Upper lobe of right lung (tissue), 1 donor: Measurements from ENCODE around the gene TMEM117. TPM values are rescaled to one million over a fixed set of nuclear protein-coding genes. Genes with fewer than 3 reads are reported as not detected.
"Not testable (repeated sequence)": the region's sequence is repeated elsewhere in the genome, so short reads cannot be mapped to it uniquely, and the experiment has no call there.

Experiments used
- ATAC-seq: fragments of 200-7000 bp; cut with Tn5 transposase; one replicate; pipeline ENCODE4 v1.9.1; 2020; ENCODE audit warnings: mild to moderate bottlenecking, moderate library complexity
- DNase-seq: peaks from one replicate; pipeline ENCODE4 v3.0.0-alpha.2; 2020
- H3K27ac ChIP-seq: fragments of 200-600 bp; one replicate; pipeline ENCODE4 v1.8.0; 2022
- H3K27me3 ChIP-seq: fragments of 200-600 bp; one replicate; pipeline ENCODE4 v1.8.0; 2022; ENCODE audit warnings: mild to moderate bottlenecking
- H3K36me3 ChIP-seq: fragments of 200-600 bp; one replicate; pipeline ENCODE4 v1.8.0; 2022
- H3K4me1 ChIP-seq: fragments of 200-600 bp; one replicate; pipeline ENCODE4 v1.8.0; 2022
- H3K4me3 ChIP-seq: fragments of 200-600 bp; one replicate; pipeline ENCODE4 v1.8.0; 2022; ENCODE audit warnings: mild to moderate bottlenecking
- H3K9me3 ChIP-seq: fragments of 200-600 bp; one replicate; pipeline ENCODE4 v1.8.0; 2022
- intact Hi-C: fragments of 100-400 bp; cut with DNase I; formaldehyde crosslinking; loops from one replicate; pipeline ENCODE4 v1.11.0; 2022
- total RNA-seq: library from RNA; stranded (reverse); fragmentation: NEBNext Ultra II Directional; extraction: Animal tissue kit (Norgen Biotek cat#: 25700); gene quantifications from one replicate; pipeline ENCODE4 v1.2.1, GENCODE V29; 2021
- TF ChIP-seq, protein P1 (sequence below): fragments of 200-600 bp; IDR thresholded peaks from one replicate; pipeline ENCODE4 v1.8.0; 2022; ENCODE audit warnings: antibody characterized with exemption
- donor health status: DM: no; HTN: yes; CAD: no; lungs with severe emphysema.

The TMEM117 gene
- total RNA-seq, 1 donor from 2014 or later = 4.6 TPM

DNA sequence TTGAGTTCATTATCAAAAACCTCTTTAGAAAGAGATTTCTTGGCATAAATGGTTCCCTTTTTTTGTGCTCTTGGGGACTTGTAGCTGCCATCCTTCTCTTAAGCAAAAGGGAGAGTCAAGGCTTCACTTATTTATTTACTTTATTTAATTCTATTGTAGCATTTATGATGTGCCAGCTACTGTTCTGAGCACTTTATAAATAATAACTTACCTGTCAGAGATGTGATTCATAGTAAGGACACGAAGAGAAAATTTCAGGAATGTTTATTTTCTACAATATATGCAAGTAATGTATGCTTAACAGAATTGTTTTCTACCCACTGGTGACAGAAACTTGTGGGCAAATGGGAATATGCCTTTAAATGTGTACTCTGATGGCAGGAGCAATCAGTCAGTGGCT is 33.3 kb downstream of the TMEM117 start:
- H3K27ac ChIP-seq = no peak overlapping the region
- H3K4me3 ChIP-seq = no peak overlapping the region
- TF ChIP-seq, protein P1, sequence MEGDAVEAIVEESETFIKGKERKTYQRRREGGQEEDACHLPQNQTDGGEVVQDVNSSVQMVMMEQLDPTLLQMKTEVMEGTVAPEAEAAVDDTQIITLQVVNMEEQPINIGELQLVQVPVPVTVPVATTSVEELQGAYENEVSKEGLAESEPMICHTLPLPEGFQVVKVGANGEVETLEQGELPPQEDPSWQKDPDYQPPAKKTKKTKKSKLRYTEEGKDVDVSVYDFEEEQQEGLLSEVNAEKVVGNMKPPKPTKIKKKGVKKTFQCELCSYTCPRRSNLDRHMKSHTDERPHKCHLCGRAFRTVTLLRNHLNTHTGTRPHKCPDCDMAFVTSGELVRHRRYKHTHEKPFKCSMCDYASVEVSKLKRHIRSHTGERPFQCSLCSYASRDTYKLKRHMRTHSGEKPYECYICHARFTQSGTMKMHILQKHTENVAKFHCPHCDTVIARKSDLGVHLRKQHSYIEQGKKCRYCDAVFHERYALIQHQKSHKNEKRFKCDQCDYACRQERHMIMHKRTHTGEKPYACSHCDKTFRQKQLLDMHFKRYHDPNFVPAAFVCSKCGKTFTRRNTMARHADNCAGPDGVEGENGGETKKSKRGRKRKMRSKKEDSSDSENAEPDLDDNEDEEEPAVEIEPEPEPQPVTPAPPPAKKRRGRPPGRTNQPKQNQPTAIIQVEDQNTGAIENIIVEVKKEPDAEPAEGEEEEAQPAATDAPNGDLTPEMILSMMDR = no peak
- no peaks in the 10 kb centered on the region for H3K36me3 ChIP-seq
- no peaks in the 10 kb centered on the region for H3K4me1 ChIP-seq
- DNase-seq = no peak
- H3K9me3 ChIP-seq = no peaks in the 10 kb centered on the region
- intact Hi-C loops = no loop called here
- H3K27me3 ChIP-seq = no peaks in the 10 kb centered on the region
- ATAC-seq = no peak

DNA sequence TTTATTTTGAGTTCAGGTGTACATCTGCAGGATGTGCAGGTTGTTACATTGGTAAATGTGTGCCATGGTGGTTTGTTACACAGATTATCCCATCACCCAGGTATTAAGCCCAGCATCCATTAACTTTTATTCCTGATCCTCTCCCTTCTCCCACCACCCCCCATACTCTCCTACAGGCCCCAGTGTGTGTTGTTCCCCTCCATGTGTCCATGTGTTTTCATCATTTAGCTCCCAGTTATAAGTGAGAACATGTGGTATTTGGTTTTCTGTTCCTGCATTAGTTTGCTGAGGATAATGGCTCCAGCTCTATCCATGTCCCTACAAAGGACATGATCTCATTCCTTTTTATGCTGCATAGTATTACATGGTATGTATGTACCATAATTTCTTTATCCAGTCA is 33.9 kb downstream of the TMEM117 start:
- H3K4me3 ChIP-seq, H3K9me3 ChIP-seq, H3K36me3 ChIP-seq, intact Hi-C loops, H3K4me1 ChIP-seq, H3K27me3 ChIP-seq, ATAC-seq, H3K27ac ChIP-seq, DNase-seq: not testable (repeated sequence)

DNA sequence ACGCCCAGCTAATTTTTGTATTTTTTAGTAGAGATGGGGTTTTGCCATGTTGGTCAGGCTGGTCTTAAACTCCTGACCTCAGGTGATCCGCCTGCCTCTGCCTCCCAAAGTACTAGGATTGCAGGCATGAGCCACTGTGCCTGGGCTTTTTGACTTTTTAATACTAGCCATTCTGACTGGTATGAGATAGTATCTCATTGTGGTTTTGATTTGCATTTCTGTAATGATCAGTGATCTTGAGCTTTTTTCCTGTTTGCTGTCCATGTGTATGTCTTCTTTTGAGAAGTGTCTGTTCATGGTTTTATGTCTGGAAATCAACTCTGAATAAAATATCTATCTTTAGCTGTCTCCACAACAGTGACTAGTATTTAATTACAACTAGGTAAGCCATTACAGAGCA is 35.4 kb downstream of the TMEM117 start:
- H3K36me3 ChIP-seq, H3K9me3 ChIP-seq, H3K27ac ChIP-seq, intact Hi-C loops, H3K4me1 ChIP-seq, DNase-seq, H3K27me3 ChIP-seq, ATAC-seq, H3K4me3 ChIP-seq: not testable (repeated sequence)

DNA sequence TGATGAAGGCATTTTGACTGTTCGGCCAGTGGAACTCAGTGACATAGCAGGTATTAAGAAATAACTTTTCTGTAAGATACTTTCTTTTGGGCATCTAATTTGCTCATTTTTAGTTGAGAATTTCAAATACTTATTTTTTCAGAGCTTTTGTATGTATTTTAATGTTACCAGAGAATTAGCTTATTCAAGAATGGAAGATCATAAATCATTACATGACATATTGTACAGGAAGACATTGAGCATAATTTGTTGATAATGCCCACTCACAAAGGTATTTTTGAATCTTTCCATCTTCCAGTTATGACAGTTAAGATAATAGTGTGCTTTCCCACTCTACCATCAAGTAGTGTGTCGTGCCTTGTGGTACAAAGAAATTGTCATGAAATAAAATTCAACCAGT is 36.5 kb downstream of the TMEM117 start:
- H3K36me3 ChIP-seq = no peaks in the 10 kb centered on the region
- no peak overlapping the region for H3K4me3 ChIP-seq
- H3K27me3 ChIP-seq = no peaks in the 10 kb centered on the region
- intact Hi-C loops = no loop called here
- no peaks in the 10 kb centered on the region for H3K4me1 ChIP-seq
- DNase-seq (no peak), ATAC-seq (no peak)
- TF ChIP-seq, protein P1 = no peak
- no peak overlapping the region for H3K27ac ChIP-seq
- no peaks in the 10 kb centered on the region for H3K9me3 ChIP-seq

DNA sequence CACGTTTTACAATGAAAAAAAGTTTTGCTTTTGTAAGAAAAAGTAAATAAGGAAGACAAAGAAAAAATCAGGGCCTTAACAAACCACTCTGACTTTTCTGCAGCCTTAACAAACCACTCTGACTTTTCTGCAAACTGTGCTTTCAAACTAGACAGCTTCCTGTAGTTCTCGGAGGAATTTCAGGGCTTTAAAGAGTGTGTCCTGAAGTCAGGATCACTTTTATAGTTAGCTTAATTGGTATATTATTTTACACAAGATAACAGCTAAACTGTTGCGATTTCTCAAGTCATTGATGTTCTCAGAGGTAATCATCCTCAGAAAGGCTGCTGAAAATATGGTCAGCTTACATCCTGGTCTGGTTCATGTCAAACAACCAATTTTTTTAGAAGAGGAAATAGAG is 42.2 kb downstream of the TMEM117 start:
- Histone ChIP-seq H3K4me3 (no peak overlapping the region), H3K9me3 (no peaks in the 10 kb centered on the region), H3K4me1 (no peaks in the 10 kb centered on the region), H3K27ac (no peak overlapping the region), H3K27me3 (no peaks in the 10 kb centered on the region), H3K36me3 (no peaks in the 10 kb centered on the region)
- DNase-seq = no peak
- TF ChIP-seq, protein P1 = no peak
- ATAC-seq = no peak
- intact Hi-C loops = no loop called here

DNA sequence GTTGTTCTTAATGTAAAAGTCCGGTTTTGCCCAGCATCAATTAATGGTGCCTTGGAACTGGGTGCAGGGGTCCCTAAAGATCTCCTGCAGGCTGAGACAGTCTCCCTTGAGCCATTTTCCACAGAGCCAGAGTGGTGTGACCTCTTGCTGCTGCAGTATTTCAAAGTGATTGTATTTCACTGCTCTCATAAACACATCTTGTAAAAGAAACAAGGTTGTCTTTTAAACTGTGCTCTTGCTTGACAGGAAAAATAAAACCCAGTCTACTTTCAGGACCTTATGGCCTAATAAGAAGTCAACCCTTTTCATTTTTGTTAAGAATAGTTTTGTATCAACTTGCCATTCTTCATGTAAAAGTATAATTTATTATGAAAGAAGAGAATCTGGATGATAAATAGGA is 44.7 kb downstream of the TMEM117 start:
- TF ChIP-seq, protein P1 = no peak
- DNase-seq (no peak), ATAC-seq (no peak)
- no peaks in the 10 kb centered on the region for H3K36me3 ChIP-seq
- no peaks in the 10 kb centered on the region for H3K27me3 ChIP-seq
- H3K4me3 ChIP-seq = no peak overlapping the region
- no peaks in the 10 kb centered on the region for H3K9me3 ChIP-seq
- no peaks in the 10 kb centered on the region for H3K4me1 ChIP-seq
- intact Hi-C loops = no loop called here
- H3K27ac ChIP-seq = no peak overlapping the region

DNA sequence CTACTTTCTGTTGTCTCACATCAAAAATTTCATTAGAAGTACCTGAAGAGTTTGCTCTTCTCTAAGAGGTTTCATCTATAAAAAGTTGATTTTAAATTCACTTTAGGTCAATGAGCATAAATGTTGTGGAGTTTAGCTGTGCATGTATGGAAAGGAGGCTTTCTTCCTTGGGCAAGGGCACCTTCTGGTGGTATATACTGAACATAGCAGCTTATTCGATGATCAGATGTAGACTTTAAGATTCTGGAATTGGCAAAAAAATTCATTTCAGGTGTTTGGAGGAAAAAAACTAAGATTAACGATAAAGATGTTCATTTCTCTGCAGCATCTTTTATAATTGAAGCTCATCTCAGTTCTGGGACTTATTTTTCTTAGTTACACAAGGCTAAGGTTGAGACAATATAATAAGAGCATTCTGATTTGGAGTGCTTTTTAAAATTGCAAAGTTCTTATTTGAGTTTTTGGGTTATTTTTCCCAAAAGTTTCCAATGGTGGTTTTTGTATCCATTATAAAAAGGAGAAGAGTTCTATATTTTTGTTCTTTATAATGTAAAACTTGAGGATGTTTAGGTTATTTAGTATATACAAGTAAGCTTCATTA is 46.8 kb downstream of the TMEM117 start:
- Histone ChIP-seq H3K27ac (no peak overlapping the region), H3K27me3 (no peaks in the 10 kb centered on the region), H3K36me3 (no peaks in the 10 kb centered on the region), H3K9me3 (no peaks in the 10 kb centered on the region), H3K4me1 (no peaks in the 10 kb centered on the region), H3K4me3 (no peak overlapping the region)
- ATAC-seq (peak; percentile 91), DNase-seq (no peak)
- TF ChIP-seq, protein P1 = peak; percentile 80
- intact Hi-C loops = no loop called here
